SK-N-SH (cell line): ENCODE measurements around the gene SLC7A1.

Experiments
- CTCF ChIP-seq: fragments of 200-600 bp; sonication (generic); IDR thresholded peaks from 2 replicates; pipeline ENCODE4 v1.6.1; 2017; ENCODE audit warnings: antibody characterized with exemption, mild to moderate bottlenecking, moderate library complexity
- EZH2phosphoT487 ChIP-seq: fragments of 200-600 bp; sonication (generic); IDR thresholded peaks from 2 replicates; pipeline ENCODE4 v1.6.1; 2017; ENCODE audit warnings: low read depth, mixed run types, mild to moderate bottlenecking, antibody characterized with exemption, moderate library complexity, borderline replicate concordance
- FOXJ3 ChIP-seq: sonication (generic); formaldehyde crosslinking; IDR thresholded peaks from 2 replicates; pipeline ENCODE4 v1.5.1; 2020; ENCODE audit warnings: mild to moderate bottlenecking, missing genetic modification reagents
- NRF1 ChIP-seq: IDR thresholded peaks from 2 replicates; pipeline ENCODE4 v1.6.1; 2012; ENCODE audit warnings: low read depth, mild to moderate bottlenecking, low read length
- POLR2AphosphoS5 ChIP-seq: IDR thresholded peaks from 2 replicates; pipeline ENCODE4 v1.6.1; 2012; ENCODE audit warnings: low read depth, low read length
- SIN3A ChIP-seq: IDR thresholded peaks from 2 replicates; pipeline ENCODE4 v1.6.1; 2012; ENCODE audit warnings: low read depth, mild to moderate bottlenecking, low read length, moderate library complexity, borderline replicate concordance
- YY1 ChIP-seq: IDR thresholded peaks from 2 replicates; pipeline ENCODE4 v1.4.0; 2012; ENCODE audit warnings: low read depth, mild to moderate bottlenecking

DNA sequence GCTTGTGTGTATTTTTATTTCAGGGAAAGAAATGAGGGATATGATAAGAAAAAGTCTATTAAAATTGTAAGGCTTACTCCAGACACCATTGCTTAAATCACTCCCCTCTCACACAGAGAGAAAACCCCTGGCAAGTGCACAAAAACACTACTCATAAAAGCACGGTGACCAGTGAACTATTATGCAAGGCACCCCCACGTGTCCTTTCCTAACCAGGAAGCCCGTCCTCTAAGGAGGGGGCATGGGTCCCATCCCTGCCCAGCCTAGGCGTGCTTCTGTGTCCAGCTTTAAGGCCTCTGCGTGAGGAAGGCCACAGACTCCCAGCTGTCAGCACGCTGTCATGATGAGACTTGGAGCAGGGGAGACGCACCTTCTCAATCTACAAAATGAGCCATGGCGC lies 83.5 kb downstream of the SLC7A1 start:
- no peak for TF ChIP-seq NRF1
- no peak for TF ChIP-seq SIN3A
- TF ChIP-seq CTCF, result no peak
- no peak for TF ChIP-seq EZH2phosphoT487
- TF ChIP-seq FOXJ3 (CRISPR knock-in tag), result no peak
- no peak for TF ChIP-seq YY1
- TF ChIP-seq POLR2AphosphoS5, result no peak
